ENCODE results near the gene NRROS. TPM values are rescaled to one million over a fixed set of nuclear protein-coding genes. Genes with fewer than 3 reads are reported as not detected.

NRROS gene
- total RNA-seq, 1 donor from 2014 or later: 0.68 TPM

DNA sequence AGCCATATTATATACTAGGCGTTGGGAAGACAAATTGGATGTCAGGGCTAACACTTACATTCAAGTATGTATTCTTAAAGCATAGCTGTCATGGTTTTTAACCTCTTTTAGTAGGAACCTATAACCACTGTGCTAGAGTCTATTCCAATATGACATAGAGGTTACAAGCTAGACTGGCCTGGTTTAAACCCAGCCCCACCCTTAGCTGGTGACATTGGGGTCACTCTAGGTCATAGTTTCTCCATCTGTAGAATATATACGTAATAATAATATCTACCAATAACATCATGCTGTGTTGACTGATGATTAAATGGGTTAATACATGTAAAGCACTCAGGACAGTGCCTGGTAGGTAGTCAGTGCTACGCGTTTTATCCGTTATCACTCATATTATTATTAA, 16.7 kb downstream of the NRROS start:
- no peak overlapping the region for H3K4me3 Mint-ChIP-seq
- no peaks in the 10 kb centered on the region for H3K36me3 Mint-ChIP-seq
- no peaks in the 10 kb centered on the region for H3K27me3 Mint-ChIP-seq
- TF ChIP-seq, protein P1, sequence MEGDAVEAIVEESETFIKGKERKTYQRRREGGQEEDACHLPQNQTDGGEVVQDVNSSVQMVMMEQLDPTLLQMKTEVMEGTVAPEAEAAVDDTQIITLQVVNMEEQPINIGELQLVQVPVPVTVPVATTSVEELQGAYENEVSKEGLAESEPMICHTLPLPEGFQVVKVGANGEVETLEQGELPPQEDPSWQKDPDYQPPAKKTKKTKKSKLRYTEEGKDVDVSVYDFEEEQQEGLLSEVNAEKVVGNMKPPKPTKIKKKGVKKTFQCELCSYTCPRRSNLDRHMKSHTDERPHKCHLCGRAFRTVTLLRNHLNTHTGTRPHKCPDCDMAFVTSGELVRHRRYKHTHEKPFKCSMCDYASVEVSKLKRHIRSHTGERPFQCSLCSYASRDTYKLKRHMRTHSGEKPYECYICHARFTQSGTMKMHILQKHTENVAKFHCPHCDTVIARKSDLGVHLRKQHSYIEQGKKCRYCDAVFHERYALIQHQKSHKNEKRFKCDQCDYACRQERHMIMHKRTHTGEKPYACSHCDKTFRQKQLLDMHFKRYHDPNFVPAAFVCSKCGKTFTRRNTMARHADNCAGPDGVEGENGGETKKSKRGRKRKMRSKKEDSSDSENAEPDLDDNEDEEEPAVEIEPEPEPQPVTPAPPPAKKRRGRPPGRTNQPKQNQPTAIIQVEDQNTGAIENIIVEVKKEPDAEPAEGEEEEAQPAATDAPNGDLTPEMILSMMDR (conservative IDR thresholded peaks at IDR 0.05): no peak
- DNase-seq (ENCODE audit: extremely low spot score, unreplicated experiment): no peak
- H3K4me1 Mint-ChIP-seq (ENCODE audit: unreplicated experiment): no peaks in the 10 kb centered on the region
- no peaks in the 10 kb centered on the region for H3K9me3 Mint-ChIP-seq
- no peak overlapping the region for H3K27ac Mint-ChIP-seq

DNA sequence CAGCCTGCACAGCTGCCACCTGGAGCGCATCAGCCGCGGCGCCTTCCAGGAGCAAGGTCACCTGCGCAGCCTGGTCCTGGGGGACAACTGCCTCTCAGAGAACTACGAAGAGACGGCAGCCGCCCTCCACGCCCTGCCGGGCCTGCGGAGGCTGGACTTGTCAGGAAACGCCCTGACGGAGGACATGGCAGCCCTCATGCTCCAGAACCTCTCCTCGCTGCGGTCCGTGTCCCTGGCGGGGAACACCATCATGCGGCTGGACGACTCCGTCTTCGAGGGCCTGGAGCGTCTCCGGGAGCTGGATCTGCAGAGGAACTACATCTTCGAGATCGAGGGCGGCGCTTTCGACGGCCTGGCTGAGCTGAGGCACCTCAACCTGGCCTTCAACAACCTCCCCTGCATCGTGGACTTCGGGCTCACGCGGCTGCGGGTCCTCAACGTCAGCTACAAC, 20.4 kb downstream of the NRROS start:
- DNase-seq (ENCODE audit: extremely low spot score, unreplicated experiment): no peak
- Mint-ChIP-seq H3K27me3 (no peaks in the 10 kb centered on the region), H3K9me3 (no peaks in the 10 kb centered on the region), H3K4me3 (no peak overlapping the region), H3K4me1 (ENCODE audit: unreplicated experiment) (peaks cover 13% of the 10 kb centered on the region), H3K27ac (no peak overlapping the region), H3K36me3 (no peaks in the 10 kb centered on the region)
- TF ChIP-seq, protein P1 (conservative IDR thresholded peaks at IDR 0.05): no peak

DNA sequence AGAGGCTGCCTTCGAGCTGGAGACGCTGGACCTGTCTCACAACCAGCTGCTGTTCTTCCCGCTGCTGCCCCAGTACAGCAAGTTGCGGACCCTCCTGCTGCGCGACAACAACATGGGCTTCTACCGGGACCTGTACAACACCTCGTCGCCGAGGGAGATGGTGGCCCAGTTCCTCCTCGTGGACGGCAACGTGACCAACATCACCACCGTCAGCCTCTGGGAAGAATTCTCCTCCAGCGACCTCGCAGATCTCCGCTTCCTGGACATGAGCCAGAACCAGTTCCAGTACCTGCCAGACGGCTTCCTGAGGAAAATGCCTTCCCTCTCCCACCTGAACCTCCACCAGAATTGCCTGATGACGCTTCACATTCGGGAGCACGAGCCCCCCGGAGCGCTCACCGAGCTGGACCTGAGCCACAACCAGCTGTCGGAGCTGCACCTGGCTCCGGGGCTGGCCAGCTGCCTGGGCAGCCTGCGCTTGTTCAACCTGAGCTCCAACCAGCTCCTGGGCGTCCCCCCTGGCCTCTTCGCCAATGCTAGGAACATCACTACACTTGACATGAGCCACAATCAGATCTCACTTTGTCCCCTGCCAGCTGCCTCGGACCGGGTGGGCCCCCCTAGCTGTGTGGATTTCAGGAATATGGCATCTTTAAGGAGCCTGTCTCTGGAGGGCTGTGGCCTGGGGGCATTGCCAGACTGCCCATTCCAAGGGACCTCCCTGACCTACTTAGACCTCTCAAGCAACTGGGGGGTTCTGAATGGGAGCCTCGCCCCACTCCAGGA, 21.1 kb downstream of the NRROS start:
- Mint-ChIP-seq H3K9me3 (no peaks in the 10 kb centered on the region), H3K4me1 (ENCODE audit: unreplicated experiment) (peaks cover 13% of the 10 kb centered on the region), H3K27me3 (no peaks in the 10 kb centered on the region), H3K27ac (no peak overlapping the region), H3K36me3 (no peaks in the 10 kb centered on the region), H3K4me3 (no peak overlapping the region)
- DNase-seq (ENCODE audit: extremely low spot score, unreplicated experiment): no peak
- TF ChIP-seq, protein P1 (conservative IDR thresholded peaks at IDR 0.05): no peak

DNA sequence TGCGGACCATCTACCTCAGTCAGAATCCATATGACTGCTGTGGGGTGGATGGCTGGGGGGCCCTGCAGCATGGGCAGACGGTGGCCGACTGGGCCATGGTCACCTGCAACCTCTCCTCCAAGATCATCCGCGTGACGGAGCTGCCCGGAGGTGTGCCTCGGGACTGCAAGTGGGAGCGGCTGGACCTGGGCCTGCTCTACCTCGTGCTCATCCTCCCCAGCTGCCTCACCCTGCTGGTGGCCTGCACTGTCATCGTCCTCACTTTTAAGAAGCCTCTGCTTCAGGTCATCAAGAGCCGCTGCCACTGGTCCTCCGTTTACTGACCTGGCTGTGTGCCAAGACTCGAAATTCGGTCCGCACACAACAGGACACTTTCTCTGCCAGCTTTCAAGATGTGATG, 21.9 kb downstream of the NRROS start:
- H3K36me3 Mint-ChIP-seq: no peaks in the 10 kb centered on the region
- peaks cover 21% of the 10 kb centered on the region for H3K4me1 Mint-ChIP-seq (ENCODE audit: unreplicated experiment)
- no peaks in the 10 kb centered on the region for H3K9me3 Mint-ChIP-seq
- H3K27me3 Mint-ChIP-seq: no peaks in the 10 kb centered on the region
- DNase-seq (ENCODE audit: extremely low spot score, unreplicated experiment): no peak
- H3K4me3 Mint-ChIP-seq: no peak overlapping the region
- no peak overlapping the region for H3K27ac Mint-ChIP-seq
- TF ChIP-seq, protein P1 (conservative IDR thresholded peaks at IDR 0.05): no peak

DNA sequence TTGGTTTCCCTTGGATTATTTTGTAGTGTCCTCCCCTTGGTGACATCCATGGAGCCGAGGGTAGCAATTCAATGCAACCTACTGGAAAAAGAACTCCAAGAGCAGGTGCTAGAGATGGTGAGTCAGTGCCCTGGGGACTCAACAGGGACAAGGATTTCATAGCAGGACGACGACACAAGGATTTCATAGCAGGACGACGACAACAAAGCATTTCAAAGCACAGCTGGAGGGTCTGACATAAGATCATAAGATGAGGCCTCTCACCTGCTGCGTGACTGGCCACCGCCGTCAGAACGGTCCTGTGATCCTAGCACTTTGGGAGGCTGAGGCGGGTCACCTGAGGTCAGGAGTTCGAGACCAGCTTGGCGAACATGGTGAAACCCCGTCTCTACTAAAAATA, 22.5 kb downstream of the NRROS start:
- no peaks in the 10 kb centered on the region for H3K27me3 Mint-ChIP-seq
- no peak overlapping the region for H3K4me3 Mint-ChIP-seq
- H3K4me1 Mint-ChIP-seq (ENCODE audit: unreplicated experiment): peaks cover 24% of the 10 kb centered on the region

More for the DNA sequence above, 22.5 kb downstream of the NRROS start:
- Mint-ChIP-seq H3K9me3 (no peaks in the 10 kb centered on the region), H3K36me3 (no peaks in the 10 kb centered on the region), H3K27ac (no peak overlapping the region)
- TF ChIP-seq, protein P1 (conservative IDR thresholded peaks at IDR 0.05): no peak
- DNase-seq (ENCODE audit: extremely low spot score, unreplicated experiment): no peak
